SK-N-SH (cell line): ENCODE measurements around the gene IFITM5. TPM values are rescaled to one million over a fixed set of nuclear protein-coding genes. Genes with fewer than 3 reads are reported as not detected.

Experiments used
- CTCF ChIA-PET: fragments of 300-600, 350-600 bp; formaldehyde crosslinking; extraction: SDS; loops from one replicate; lab custom pipeline; 2021; lab: Yijun Ruan, JAX
- POLR2A ChIA-PET: fragments of 350-600 bp; sonication (Branson Sonifier 250); formaldehyde crosslinking; extraction: SDS; loops from one replicate; lab custom pipeline; 2020; ENCODE audit warnings: antibody characterized with exemption, inconsistent platforms; lab: Yijun Ruan, JAX
- DNase-seq: peaks from one replicate; pipeline ENCODE4 v3.0.0; 2012
- H2AFZ ChIP-seq: fragments of 200-600 bp; sonication (generic); 2 replicates; pipeline ENCODE4 v1.8.1; 2016; ENCODE audit warnings: antibody characterized with exemption, mild to moderate bottlenecking, low read depth
- H3F3A ChIP-seq: fragments of 200-600 bp; sonication (generic); replicated peaks from 2 replicates; pipeline ENCODE3; 2016; ENCODE audit warnings: antibody characterized with exemption, mild to moderate bottlenecking; ENCODE audit not compliant: insufficient read depth
- H3K27ac ChIP-seq, 2 experiments: fragments of 200-500 bp in 1 of 2; fragments of 200-600 bp in 1 of 2; sonication (Bioruptor generic) in 1 of 2; sonication (generic), shearing (Covaris generic) in 1 of 2; 2 replicates each; pipeline versions ENCODE4 v1.5.1 to v1.6.1; 2014 to 2016; ENCODE audit warnings: low read depth in 2 of 2, inconsistent platforms in 1 of 2, low read length in 1 of 2, mild to moderate bottlenecking in 1 of 2, mixed read lengths in 1 of 2
- H3K27me3 ChIP-seq: fragments of 200-600 bp; sonication (generic), shearing (Covaris generic); 2 replicates; pipeline ENCODE4 v1.6.1; 2016; ENCODE audit warnings: mixed run types; ENCODE audit not compliant: insufficient read depth
- H3K36me3 ChIP-seq, 2 experiments: fragments of 200-500 bp in 1 of 2; fragments of 200-600 bp in 1 of 2; sonication (Bioruptor generic) in 1 of 2; sonication (generic) in 1 of 2; replicated peaks in 1 of 2; 2 replicates each; pipeline versions ENCODE3 to v1.5.1; 2014 to 2016; ENCODE audit warnings: low read length in 1 of 2, mild to moderate bottlenecking in 1 of 2; ENCODE audit not compliant: insufficient read depth in 2 of 2, control insufficient read depth in 1 of 2
- H3K4me1 ChIP-seq, 2 experiments: fragments of 200-500 bp in 1 of 2; fragments of 200-600 bp in 1 of 2; sonication (Bioruptor generic) in 1 of 2; sonication (generic), shearing (Covaris generic) in 1 of 2; 2 replicates each; pipeline versions ENCODE4 v1.5.1 to v1.6.1; 2014 to 2016; ENCODE audit warnings: low read depth in 1 of 2, low read length in 1 of 2, mixed run types in 1 of 2; ENCODE audit not compliant: insufficient read depth in 2 of 2, control insufficient read depth in 1 of 2
- H3K4me2 ChIP-seq: fragments of 200-600 bp; sonication (generic), shearing (Covaris generic); 2 replicates; pipeline ENCODE4 v1.6.1; 2017; ENCODE audit warnings: mixed run types
- H3K4me3 ChIP-seq, 2 experiments: fragments of 200-500 bp in 1 of 2; fragments of 200-600 bp in 1 of 2; sonication (Bioruptor generic) in 1 of 2; sonication (generic), shearing (Covaris generic) in 1 of 2; 2 replicates each; pipeline versions ENCODE4 v1.5.1 to v1.8.1; 2014 to 2016; ENCODE audit warnings: low read depth in 2 of 2, inconsistent platforms in 1 of 2, low read length in 1 of 2, mild to moderate bottlenecking in 1 of 2, mixed read lengths in 1 of 2, moderate library complexity in 1 of 2
- H3K79me2 ChIP-seq: fragments of 200-600 bp; sonication (generic); 2 replicates; pipeline ENCODE4 v1.8.1; 2017; ENCODE audit warnings: mild to moderate bottlenecking; ENCODE audit not compliant: insufficient read depth
- H3K9ac ChIP-seq: fragments of 200-600 bp; sonication (generic); 2 replicates; pipeline ENCODE4 v1.6.1; 2017; ENCODE audit warnings: mixed run types
- H3K9me2 ChIP-seq: fragments of 200-600 bp; sonication (generic); 2 replicates; pipeline ENCODE4 v1.6.1; 2017; ENCODE audit warnings: mixed run types
- H3K9me3 ChIP-seq: fragments of 200-600 bp; sonication (generic); 2 replicates; pipeline ENCODE4 v1.6.1; 2017; ENCODE audit warnings: mixed run types, mild to moderate bottlenecking, moderate library complexity
- H4K20me1 ChIP-seq: fragments of 200-600 bp; sonication (generic); 2 replicates; pipeline ENCODE4 v1.6.1; 2017; ENCODE audit warnings: mild to moderate bottlenecking, mixed run types; ENCODE audit not compliant: insufficient read depth
- CHD2 ChIP-seq: fragments of 150-350 bp; IDR thresholded peaks from 2 replicates; pipeline ENCODE4 v1.6.1; 2018; ENCODE audit warnings: low read length; ENCODE audit not compliant: partially characterized antibody
- ELF1 ChIP-seq: IDR thresholded peaks from 2 replicates; pipeline ENCODE4 v1.4.0; 2012
- EZH2phosphoT487 ChIP-seq: fragments of 200-600 bp; sonication (generic); IDR thresholded peaks from 2 replicates; pipeline ENCODE4 v1.6.1; 2017; ENCODE audit warnings: low read depth, mixed run types, mild to moderate bottlenecking, antibody characterized with exemption, moderate library complexity, borderline replicate concordance
- FOSL2 ChIP-seq: IDR thresholded peaks from 2 replicates; pipeline ENCODE4 v1.4.0; 2012; ENCODE audit warnings: low read depth, mild to moderate bottlenecking, moderate library complexity, borderline replicate concordance
- FOXM1 ChIP-seq: IDR thresholded peaks from 2 replicates; pipeline ENCODE4 v1.4.0; 2012; ENCODE audit warnings: low read depth, mild to moderate bottlenecking
- GABPA ChIP-seq: IDR thresholded peaks from 2 replicates; pipeline ENCODE4 v1.4.0; 2012; ENCODE audit warnings: low read depth, mild to moderate bottlenecking
- IRF3 ChIP-seq: fragments of 150-350 bp; IDR thresholded peaks from 2 replicates; pipeline ENCODE4 v1.6.1; 2016; ENCODE audit warnings: mild to moderate bottlenecking, low read depth, low read length
- MEF2A ChIP-seq: IDR thresholded peaks from 2 replicates; pipeline ENCODE4 v1.4.0; 2012; ENCODE audit warnings: low read depth, borderline replicate concordance
- MXI1 ChIP-seq: IDR thresholded peaks from 2 replicates; pipeline ENCODE4 v1.6.1; 2012; ENCODE audit warnings: mild to moderate bottlenecking, low read depth, low read length, improper control_type of control experiment
- NRF1 ChIP-seq: IDR thresholded peaks from 2 replicates; pipeline ENCODE4 v1.6.1; 2012; ENCODE audit warnings: low read depth, mild to moderate bottlenecking, low read length
- RAD21 ChIP-seq: IDR thresholded peaks from 2 replicates; pipeline ENCODE4 v1.6.1; 2012; ENCODE audit warnings: mild to moderate bottlenecking, low read length
- RCOR1 ChIP-seq: fragments of 150-350 bp; IDR thresholded peaks from 2 replicates; pipeline ENCODE4 v1.6.1; 2017; ENCODE audit warnings: antibody characterized with exemption, low read length
- RFX5 ChIP-seq: IDR thresholded peaks from 2 replicates; pipeline ENCODE4 v1.6.1; 2012; ENCODE audit warnings: mild to moderate bottlenecking, improper control_type of control experiment, low read length
- RXRA ChIP-seq: IDR thresholded peaks from 2 replicates; pipeline ENCODE4 v1.4.0; 2012; ENCODE audit warnings: low read depth, mild to moderate bottlenecking, borderline replicate concordance
- SIN3A ChIP-seq: IDR thresholded peaks from 2 replicates; pipeline ENCODE4 v1.6.1; 2012; ENCODE audit warnings: low read depth, mild to moderate bottlenecking, low read length, moderate library complexity, borderline replicate concordance
- SMC3 ChIP-seq: IDR thresholded peaks from 2 replicates; pipeline ENCODE4 v1.6.1; 2012; ENCODE audit warnings: low read depth, low read length, improper control_type of control experiment
- TCF12 ChIP-seq: IDR thresholded peaks from 2 replicates; pipeline ENCODE4 v1.4.0; 2012
- WGBS: methylation state at CpG from one replicate; pipeline ENCODE4 v1.1.6; 2017; ENCODE audit warnings: low lambda C conversion rate; 5-methylcytosine and 5-hydroxymethylcytosine counted together
- polyA plus RNA-seq, 3 experiments: library from polyadenylated mRNA; depleted of rRNA; stranded (reverse); fragments of >200 nt; gene quantifications; 2 replicates each; pipeline ENCODE4 v1.2.3, GENCODE V29; 2012
- TF ChIP-seq, protein P1 (sequence below): IDR thresholded peaks from 2 replicates; pipeline ENCODE4; 2012
- TF ChIP-seq, protein P2 (sequence below): IDR thresholded peaks from 2 replicates; pipeline ENCODE4 v1.4.0; 2012; ENCODE audit warnings: low read depth, borderline replicate concordance
- TF ChIP-seq, protein P3 (sequence below): IDR thresholded peaks from 2 replicates; pipeline ENCODE4 v1.4.0; 2012; ENCODE audit warnings: low read depth
- TF ChIP-seq, protein P4 (sequence below): fragments of 200-600 bp; sonication (generic); IDR thresholded peaks from 2 replicates; pipeline ENCODE4 v1.6.1; 2017; ENCODE audit warnings: antibody characterized with exemption, mild to moderate bottlenecking, moderate library complexity

Gene IFITM5
- polyA plus RNA-seq, 1 of the 3 experiments (the other 2 are of a cell fraction): not detected

- no peak overlapping the region for H3K4me2 ChIP-seq
- peaks cover 5 to 6% of the 10 kb centered on the region in 2 experiments; a peak in 1 of 4 replicates for H3K4me1 ChIP-seq
- DNase-seq: no peak
- no peak overlapping the region for H3K9ac ChIP-seq
- peaks cover 0 to 3% of the 10 kb centered on the region in 2 experiments for H3K36me3 ChIP-seq
- no peaks in the 10 kb centered on the region for H3K27me3 ChIP-seq
- CTCF ChIA-PET: interaction anchor here (0.9 to 3.3 kb wide), 11 partner anchors 11 to 211 kb away, joined by 3 to 24 read pairs (median 4); partner anchors contain the start of gene PTDSS2
- 87% methylated on average over 12 of the region's 17 CpGs for WGBS
- TF ChIP-seq SMC3 (no peak), CHD2 (no peak), NRF1 (no peak), SIN3A (no peak), EZH2phosphoT487 (no peak), ELF1 (no peak), RFX5 (no peak), MXI1 (no peak), FOXM1 (no peak), RCOR1 (no peak)
- TF ChIP-seq, protein P1, sequence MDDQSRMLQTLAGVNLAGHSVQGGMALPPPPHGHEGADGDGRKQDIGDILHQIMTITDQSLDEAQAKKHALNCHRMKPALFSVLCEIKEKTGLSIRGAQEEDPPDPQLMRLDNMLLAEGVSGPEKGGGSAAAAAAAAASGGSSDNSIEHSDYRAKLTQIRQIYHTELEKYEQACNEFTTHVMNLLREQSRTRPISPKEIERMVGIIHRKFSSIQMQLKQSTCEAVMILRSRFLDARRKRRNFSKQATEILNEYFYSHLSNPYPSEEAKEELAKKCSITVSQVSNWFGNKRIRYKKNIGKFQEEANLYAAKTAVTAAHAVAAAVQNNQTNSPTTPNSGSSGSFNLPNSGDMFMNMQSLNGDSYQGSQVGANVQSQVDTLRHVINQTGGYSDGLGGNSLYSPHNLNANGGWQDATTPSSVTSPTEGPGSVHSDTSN: no peak
- no peak overlapping the region for H3K4me3 ChIP-seq
- POLR2A ChIA-PET: no interaction called here
- no peaks in the 10 kb centered on the region for H4K20me1 ChIP-seq
- no peak overlapping the region for H3K27ac ChIP-seq
- H2AFZ ChIP-seq: no peak overlapping the region
- no peaks in the 10 kb centered on the region for H3K9me3 ChIP-seq
- no peaks in the 10 kb centered on the region for H3K9me2 ChIP-seq
- H3F3A ChIP-seq: peaks cover 13% of the 10 kb centered on the region
- H3K79me2 ChIP-seq: peaks cover 11% of the 10 kb centered on the region; the same call in 1 of the 2 replicates
Observed at GRCh38 chr11:306645-307371, 7.5 kb upstream of the IFITM5 start.

- Histone ChIP-seq H3K79me2 (peaks cover 11% of the 10 kb centered on the region; the same call in 1 of the 2 replicates), H3K4me1 (peaks cover 5 to 6% of the 10 kb centered on the region in 2 experiments; a peak in 1 of 4 replicates), H3K9ac (no peak overlapping the region), H3K4me3 (no peak overlapping the region), H3K36me3 (peaks cover 0 to 3% of the 10 kb centered on the region in 2 experiments), H3K9me3 (no peaks in the 10 kb centered on the region), H3K27ac (no peak overlapping the region), H3K9me2 (no peaks in the 10 kb centered on the region), H3F3A (peaks cover 13% of the 10 kb centered on the region), H2AFZ (no peak overlapping the region), H3K4me2 (no peak overlapping the region), H4K20me1 (no peaks in the 10 kb centered on the region), H3K27me3 (no peaks in the 10 kb centered on the region)
- TF ChIP-seq GABPA (no peak), RAD21 (no peak), TCF12 (no peak), FOXM1 (no peak), IRF3 (no peak), MEF2A (no peak), ELF1 (no peak), RCOR1 (no peak), RXRA (no peak), SMC3 (no peak), EZH2phosphoT487 (no peak), FOSL2 (no peak)
- TF ChIP-seq, protein P2, sequence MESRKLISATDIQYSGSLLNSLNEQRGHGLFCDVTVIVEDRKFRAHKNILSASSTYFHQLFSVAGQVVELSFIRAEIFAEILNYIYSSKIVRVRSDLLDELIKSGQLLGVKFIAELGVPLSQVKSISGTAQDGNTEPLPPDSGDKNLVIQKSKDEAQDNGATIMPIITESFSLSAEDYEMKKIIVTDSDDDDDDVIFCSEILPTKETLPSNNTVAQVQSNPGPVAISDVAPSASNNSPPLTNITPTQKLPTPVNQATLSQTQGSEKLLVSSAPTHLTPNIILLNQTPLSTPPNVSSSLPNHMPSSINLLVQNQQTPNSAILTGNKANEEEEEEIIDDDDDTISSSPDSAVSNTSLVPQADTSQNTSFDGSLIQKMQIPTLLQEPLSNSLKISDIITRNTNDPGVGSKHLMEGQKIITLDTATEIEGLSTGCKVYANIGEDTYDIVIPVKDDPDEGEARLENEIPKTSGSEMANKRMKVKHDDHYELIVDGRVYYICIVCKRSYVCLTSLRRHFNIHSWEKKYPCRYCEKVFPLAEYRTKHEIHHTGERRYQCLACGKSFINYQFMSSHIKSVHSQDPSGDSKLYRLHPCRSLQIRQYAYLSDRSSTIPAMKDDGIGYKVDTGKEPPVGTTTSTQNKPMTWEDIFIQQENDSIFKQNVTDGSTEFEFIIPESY: no peak
- TF ChIP-seq, protein P3, sequence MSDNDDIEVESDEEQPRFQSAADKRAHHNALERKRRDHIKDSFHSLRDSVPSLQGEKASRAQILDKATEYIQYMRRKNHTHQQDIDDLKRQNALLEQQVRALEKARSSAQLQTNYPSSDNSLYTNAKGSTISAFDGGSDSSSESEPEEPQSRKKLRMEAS: no peak
- TF ChIP-seq, protein P4, sequence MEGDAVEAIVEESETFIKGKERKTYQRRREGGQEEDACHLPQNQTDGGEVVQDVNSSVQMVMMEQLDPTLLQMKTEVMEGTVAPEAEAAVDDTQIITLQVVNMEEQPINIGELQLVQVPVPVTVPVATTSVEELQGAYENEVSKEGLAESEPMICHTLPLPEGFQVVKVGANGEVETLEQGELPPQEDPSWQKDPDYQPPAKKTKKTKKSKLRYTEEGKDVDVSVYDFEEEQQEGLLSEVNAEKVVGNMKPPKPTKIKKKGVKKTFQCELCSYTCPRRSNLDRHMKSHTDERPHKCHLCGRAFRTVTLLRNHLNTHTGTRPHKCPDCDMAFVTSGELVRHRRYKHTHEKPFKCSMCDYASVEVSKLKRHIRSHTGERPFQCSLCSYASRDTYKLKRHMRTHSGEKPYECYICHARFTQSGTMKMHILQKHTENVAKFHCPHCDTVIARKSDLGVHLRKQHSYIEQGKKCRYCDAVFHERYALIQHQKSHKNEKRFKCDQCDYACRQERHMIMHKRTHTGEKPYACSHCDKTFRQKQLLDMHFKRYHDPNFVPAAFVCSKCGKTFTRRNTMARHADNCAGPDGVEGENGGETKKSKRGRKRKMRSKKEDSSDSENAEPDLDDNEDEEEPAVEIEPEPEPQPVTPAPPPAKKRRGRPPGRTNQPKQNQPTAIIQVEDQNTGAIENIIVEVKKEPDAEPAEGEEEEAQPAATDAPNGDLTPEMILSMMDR: no peak
- 89% methylated on average over 9 of the region's 10 CpGs for WGBS
- ChIA-PET CTCF (interaction anchor here (0.8 to 3.3 kb wide), 21 partner anchors 10 to 249 kb away, joined by 3 to 24 read pairs (median 4); partner anchors contain the start of gene PTDSS2), POLR2A (no interaction called here)
- DNase-seq: no peak
Observed at GRCh38 chr11:305844-306211, 6.5 kb upstream of the IFITM5 start.
